ENCODE results near the gene SUCO.

SUCO gene

DNA sequence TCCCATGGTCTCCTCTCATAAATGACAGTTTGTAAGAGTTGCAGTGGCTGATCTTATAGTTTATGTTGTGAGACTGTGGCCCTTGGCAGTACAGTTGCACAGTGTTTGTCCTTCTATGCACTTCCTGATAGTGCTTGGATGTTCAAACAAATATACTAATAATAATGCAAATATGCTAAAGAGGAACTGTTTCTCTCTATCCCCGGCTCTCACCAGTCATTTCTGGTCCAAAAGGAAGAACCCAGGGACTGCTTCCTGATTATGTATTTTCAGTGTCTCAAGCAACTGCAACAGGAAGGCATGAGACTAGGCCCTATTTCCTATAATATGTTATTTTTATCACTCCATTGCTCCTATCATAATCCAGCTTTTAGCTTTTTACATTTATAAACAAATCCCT, 17.0 kb upstream of the SUCO start:
- no peak for DNase-seq

- DNase-seq, result no peak
These were observed 15.9 kb upstream of the SUCO start for GRCh38 chr1:172517081-172517480.

DNA sequence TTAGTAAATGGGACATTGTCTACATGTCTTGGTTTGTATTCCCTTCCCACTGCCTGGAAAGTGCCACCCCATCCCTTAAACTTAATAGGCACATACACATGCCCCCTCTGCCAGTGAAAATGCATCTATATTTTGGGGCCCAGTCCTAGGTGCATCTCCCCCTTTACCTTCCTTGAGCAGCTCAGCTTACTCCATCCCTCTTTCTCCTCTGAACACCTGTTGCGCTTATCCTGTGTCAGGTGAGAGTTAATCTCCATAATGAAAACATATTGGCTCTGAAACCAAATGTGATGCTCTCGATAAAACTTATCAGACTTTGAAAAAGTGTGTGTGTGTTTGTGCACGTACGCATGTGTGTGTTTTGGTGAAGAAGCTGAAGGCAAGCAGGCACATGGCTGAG, 15.4 kb upstream of the SUCO start:
- DNase-seq, result no peak

- DNase-seq, result no peak
These were observed 3.6 kb upstream of the SUCO start for GRCh38 chr1:172529304-172529703.

GRCh38 chr1:172530000-172530399, 3.0 kb upstream of the SUCO start:
- DNase-seq, result no peak

- no peak for DNase-seq
These were observed 1.4 kb upstream of the SUCO start for GRCh38 chr1:172531412-172532182.

GRCh38 chr1:172532183-172532699, 709 bp upstream of the SUCO start:
- DNase-seq, result peak; percentile 98

- peak; percentile 58 for DNase-seq
These were observed 682 bp downstream of the SUCO start for GRCh38 chr1:172533513-172534151.

- DNase-seq, result no peak
These were observed 3.3 kb downstream of the SUCO start for GRCh38 chr1:172536256-172536655.

GRCh38 chr1:172537366-172537765, 4.4 kb downstream of the SUCO start:
- DNase-seq, result no peak

- DNase-seq, result no peak
These were observed 5.0 kb downstream of the SUCO start for GRCh38 chr1:172537827-172538391.

DNA sequence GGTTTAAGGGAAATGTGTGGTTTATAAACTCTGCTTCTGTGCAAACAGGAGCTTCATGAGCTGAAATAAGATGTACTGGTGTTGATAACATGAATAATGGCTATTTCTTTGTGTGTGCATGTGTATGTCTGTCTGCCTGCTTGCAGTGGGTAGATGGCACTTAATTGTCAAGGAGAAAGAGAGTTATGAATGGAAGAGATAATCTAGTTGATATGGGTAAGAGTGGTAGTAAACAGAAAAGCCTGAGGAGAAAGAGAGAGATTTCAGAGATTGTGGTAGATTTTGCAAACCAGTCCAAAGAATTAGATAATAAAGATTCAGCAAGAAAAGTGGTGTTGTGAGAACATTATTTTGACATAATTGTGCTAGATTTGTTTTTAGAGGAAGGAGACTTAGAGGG, 7.7 kb downstream of the SUCO start:
- no peak for DNase-seq

- DNase-seq, result no peak
These were observed 11.6 kb downstream of the SUCO start for GRCh38 chr1:172544481-172545104.

DNA sequence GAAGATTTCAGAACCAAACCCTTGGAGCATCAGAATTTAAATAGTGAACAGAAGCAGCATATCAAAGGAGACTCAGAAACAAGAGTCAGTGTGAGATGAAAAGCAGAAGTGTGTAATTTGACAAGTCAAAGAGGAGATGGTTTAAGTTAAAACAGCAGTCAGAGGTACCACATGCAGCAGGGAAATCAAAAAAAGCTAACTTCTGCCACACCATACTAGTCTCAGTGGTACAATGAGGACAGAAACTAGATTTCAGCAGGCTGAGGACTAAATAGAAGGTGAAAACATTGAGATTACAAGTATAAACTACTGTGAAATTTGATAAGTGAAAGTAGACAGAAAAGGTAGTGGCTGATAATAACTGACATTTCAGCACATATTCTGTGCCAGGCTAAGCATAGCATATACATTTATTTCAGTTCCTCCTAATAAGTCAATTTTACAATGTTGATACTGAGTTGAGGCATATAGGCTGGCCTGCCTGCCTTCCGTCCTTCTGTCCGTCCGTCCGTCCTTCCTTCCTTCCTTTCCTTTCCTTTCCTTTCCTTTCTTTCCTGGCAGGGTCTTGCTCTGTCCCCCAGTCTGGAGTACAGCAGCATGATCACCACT, 12.6 kb downstream of the SUCO start:
- DNase-seq, result no peak

- no peak for DNase-seq
These were observed 14.1 kb downstream of the SUCO start for GRCh38 chr1:172547071-172547470.

GRCh38 chr1:172549621-172550280, 16.8 kb downstream of the SUCO start:
- DNase-seq, result no peak

- no peak for DNase-seq
These were observed 18.3 kb downstream of the SUCO start for GRCh38 chr1:172551279-172551678.

DNA sequence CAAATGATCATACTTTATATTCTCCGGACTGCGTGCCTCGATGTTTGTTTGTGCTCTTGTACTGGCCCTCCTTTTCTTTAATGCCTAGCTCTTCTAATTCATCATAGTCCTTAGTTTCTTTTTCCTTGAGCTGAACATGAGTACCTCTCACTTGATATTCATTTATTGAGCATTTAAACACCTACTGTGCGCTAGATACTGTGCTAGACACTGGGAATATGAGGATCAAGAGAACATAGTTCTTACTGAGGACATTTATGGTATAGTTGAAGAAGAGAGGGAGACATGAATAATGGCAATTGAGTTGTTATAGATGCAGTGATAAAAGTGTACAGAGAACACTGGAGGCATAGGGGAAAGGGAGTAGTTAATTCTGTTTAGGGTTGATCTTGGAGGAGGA, 22.0 kb downstream of the SUCO start:
- no peak for DNase-seq

- DNase-seq, result no peak
These were observed 23.5 kb downstream of the SUCO start for GRCh38 chr1:172556461-172556860.

GRCh38 chr1:172557270-172557669, 24.3 kb downstream of the SUCO start:
- DNase-seq, result no peak

- DNase-seq, result no peak
These were observed 26.7 kb downstream of the SUCO start for GRCh38 chr1:172559572-172560210.

DNA sequence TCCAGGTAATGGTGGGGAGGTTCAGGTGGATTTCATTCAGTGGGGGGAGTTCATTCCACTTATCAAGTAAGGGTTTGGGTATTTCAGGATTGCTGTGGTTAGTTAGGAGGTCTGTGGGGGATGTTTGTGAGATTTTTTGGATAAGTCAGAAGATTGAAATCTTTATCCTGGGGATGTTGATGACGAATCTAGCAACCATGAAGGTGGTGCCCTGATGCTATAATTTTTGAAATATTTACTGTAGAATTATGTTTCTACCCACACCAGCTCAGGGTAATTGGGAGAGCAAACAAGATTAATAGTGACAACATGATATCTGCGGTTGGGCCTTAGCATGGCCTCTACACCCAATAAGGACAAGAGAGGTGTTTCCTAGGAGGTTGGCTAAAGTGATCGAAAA, 28.3 kb downstream of the SUCO start:
- DNase-seq, result no peak

Data from CD4-positive, alpha-beta T cell treated with Interleukin-21 for 1 hour (primary cell).